AG09309 (cell line): ENCODE data around the gene LIMS1.

Experiments used
- DNase-seq: peaks from one replicate; pipeline ENCODE4 v3.0.0-alpha.2; 2010; ENCODE audit warnings: low read depth
- H3K4me3 ChIP-seq: 2 replicates; pipeline ENCODE4 v1.5.1; 2011; ENCODE audit warnings: mild to moderate bottlenecking, low read depth, low read length, moderate library complexity; ENCODE audit not compliant: control insufficient read depth
- TF ChIP-seq, protein P1 (sequence below): IDR thresholded peaks from 2 replicates; pipeline ENCODE4 v1.5.1; 2011; ENCODE audit warnings: mild to moderate bottlenecking, low read depth, low read length, inconsistent platforms; ENCODE audit not compliant: insufficient read depth, control insufficient read depth; ENCODE audit errors: missing control alignments

The LIMS1 gene

DNA sequence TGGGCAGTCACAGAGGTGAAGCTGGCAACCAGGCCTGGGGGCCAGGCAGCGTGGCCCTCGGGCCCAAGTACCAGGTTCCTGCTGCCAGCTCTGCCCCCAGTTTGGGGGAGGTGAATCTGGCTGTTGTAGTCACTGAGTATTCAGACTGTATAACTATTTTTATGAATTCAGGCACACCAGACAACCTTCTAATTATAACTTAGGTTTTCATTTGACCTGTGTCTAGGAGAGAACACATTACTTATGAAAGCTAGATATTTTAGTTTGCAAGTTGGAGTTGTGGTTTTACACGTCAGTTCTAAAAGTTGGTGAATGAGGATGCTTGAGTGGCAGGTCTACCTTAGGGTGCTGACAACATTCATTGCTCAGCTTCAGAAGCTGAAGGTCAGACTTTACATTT lies 71.7 kb downstream of the LIMS1 start:
- DNase-seq = no peak
- TF ChIP-seq, protein P1, sequence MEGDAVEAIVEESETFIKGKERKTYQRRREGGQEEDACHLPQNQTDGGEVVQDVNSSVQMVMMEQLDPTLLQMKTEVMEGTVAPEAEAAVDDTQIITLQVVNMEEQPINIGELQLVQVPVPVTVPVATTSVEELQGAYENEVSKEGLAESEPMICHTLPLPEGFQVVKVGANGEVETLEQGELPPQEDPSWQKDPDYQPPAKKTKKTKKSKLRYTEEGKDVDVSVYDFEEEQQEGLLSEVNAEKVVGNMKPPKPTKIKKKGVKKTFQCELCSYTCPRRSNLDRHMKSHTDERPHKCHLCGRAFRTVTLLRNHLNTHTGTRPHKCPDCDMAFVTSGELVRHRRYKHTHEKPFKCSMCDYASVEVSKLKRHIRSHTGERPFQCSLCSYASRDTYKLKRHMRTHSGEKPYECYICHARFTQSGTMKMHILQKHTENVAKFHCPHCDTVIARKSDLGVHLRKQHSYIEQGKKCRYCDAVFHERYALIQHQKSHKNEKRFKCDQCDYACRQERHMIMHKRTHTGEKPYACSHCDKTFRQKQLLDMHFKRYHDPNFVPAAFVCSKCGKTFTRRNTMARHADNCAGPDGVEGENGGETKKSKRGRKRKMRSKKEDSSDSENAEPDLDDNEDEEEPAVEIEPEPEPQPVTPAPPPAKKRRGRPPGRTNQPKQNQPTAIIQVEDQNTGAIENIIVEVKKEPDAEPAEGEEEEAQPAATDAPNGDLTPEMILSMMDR = no peak
- H3K4me3 ChIP-seq = no peak overlapping the region

DNA sequence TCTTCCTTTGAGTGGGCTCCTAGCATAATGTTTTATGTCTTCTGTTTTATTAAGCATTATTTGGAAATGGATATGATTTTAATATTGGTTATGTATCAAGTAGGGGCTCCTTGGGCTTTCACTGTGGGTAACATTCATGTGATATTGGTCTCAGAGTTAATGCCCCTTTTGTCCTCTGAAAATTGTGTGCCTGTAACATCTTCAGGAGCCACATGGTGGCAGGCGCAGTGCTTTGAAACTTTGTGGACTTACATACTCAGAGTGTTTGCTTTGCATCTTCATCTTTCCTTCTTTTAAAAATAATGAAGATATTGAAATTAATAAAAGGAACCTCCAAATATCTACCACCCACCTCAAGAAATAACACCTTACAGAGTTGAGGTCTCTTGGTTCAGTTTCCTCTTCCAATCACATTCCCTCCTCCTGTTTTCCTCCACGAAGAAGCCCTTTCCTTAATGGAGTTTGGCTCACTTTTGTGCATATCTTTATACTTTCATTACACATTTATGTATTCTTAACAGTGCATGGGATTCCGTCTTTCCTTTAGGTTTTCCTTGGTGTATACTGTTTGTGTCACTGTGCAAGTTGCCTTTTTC lies 73.5 kb downstream of the LIMS1 start:
- TF ChIP-seq, protein P1 = peak; percentile 50
- no peak for DNase-seq
- no peak overlapping the region for H3K4me3 ChIP-seq

DNA sequence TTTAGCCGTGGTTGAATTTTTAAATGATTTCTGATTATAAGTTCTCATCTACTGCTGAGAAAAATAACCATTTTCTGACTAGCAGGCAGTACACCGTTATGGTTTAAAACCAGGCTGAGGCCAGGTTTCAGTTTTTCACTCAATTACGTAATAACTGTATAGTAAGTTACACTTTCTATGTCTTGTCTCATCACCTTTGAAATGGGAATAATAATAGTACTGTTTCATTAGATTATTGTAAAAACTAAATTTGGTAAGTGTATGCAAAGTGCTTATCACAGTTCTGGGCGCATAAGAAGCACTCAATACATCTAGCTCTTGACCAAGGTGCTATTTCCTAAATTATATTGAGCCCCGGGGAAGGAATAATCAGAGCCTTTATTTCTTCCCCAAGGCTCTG lies 76.8 kb downstream of the LIMS1 start:
- no peak overlapping the region for H3K4me3 ChIP-seq
- TF ChIP-seq, protein P1 = no peak
- DNase-seq = no peak

DNA sequence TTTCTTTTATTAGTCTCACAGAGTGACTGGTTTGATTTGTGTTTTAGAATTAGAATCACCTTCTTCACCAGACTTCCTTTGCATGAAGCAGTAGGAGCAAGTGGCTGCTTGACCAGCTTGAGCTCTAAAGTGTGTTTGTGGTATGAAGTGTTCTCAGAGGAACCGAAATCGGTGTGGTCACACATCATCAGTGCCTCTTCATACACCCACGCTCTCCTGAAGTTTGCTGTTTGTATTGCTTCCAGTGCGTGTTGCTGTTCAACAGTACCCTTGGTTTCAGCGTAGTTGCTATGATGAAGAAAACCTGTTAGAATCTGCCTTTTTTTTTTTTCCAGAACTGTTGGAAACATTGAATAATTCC lies 77.9 kb downstream of the LIMS1 start:
- TF ChIP-seq, protein P1 = no peak
- H3K4me3 ChIP-seq = no peak overlapping the region
- no peak for DNase-seq

DNA sequence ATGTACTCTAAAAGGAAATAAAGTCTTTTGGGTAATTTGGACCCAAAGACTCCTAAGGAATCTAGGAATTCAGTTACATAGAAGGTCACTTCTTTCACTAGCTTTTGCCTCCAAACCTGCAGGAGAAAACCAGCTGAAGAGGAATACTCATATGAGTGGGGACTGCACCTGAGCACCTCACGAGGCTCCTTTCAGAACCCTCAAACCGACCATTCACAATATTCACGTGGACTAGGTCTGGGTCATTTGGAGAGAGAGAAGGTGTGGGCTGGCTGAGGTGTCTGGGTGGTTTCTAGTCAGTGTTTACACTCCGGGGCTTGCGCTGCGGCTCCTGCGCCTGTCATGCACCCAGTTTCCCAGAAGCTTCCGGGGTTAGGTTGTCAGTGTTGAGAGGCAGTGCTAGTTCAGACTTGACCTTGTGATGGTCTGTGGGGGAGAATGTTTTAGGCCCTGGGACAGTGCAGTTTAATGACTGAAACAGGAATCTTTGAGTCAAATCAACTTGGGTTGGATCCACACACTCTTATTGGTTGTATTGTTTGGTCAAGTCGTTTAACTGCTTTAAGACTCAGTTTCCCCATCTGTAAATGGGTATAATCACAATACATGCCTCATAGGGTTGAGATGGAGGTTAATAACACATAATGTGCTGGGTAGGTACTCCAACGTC lies 78.4 kb downstream of the LIMS1 start:
- TF ChIP-seq, protein P1 = no peak
- DNase-seq = no peak
- no peak overlapping the region for H3K4me3 ChIP-seq

DNA sequence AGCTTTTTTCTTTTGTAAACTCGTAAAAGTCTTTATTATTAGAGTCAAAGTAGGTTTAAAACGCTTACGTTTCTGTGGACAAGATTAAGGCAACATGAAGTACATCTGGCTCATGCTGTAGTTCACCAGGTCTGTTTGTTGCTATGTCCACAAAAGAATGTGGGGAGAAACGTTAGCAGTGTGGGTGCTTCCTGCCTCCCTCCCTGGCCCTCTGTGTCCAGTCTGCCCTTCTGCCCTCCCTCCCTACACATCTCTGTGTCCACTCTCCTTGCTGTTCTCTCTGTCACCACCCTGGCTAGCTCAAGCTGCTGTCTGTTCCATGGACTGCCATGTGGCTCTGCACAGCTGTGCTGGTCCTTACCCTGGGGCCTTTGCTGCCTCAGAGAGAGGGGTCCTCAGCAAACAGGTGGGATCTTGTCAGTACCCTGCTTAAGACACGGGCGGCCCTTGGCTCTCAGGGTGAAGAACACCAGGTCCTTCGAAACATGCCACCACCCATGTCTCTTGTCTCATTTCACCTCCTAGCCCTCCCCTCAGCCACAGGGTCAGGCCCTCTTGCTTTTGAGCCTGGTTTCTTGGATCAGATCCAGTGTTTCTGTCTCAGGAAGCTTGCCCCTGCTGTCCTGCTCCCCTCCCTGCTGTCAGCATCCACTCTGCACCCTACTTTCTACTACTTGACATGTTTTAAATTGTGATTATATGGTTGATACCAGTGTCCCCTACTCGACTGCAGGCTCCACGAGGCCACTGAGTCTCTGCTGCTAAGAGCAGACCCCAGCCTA lies 79.2 kb downstream of the LIMS1 start:
- DNase-seq = no peak
- TF ChIP-seq, protein P1 = no peak
- H3K4me3 ChIP-seq = no peak overlapping the region
